ENCODE results near the gene CPSF4L. TPM values are rescaled to one million over a fixed set of nuclear protein-coding genes. Genes with fewer than 3 reads are reported as not detected.

CPSF4L gene
- total and polyA plus RNA-seq, 2 donors (not counting 3 experiments of a cell fraction or from before 2014, with no cell fraction given) = not detected

GRCh38 chr17:73201215-73202069 lies 60.2 kb downstream of the CPSF4L start:
- no peak for FAIRE-seq
- Histone ChIP-seq H4K20me1 (replicated peaks; ENCODE audit: control insufficient read depth, extremely low read depth, insufficient read depth, low read length) (no peaks in the 10 kb centered on the region), H3K4me2 (ENCODE audit: insufficient read depth, low read length) (no peak overlapping the region), H3K9me1 (replicated peaks; ENCODE audit: control insufficient read depth, extremely low read depth, insufficient read depth, low read length) (no peaks in the 10 kb centered on the region), H3K36me3 (ENCODE audit: control insufficient read depth in 2 of 2, extremely low read depth in 1 of 2, insufficient read depth in 2 of 2, low read length in 2 of 2) (peaks cover 38 to 58% of the 10 kb centered on the region in 2 experiments), H3K79me2 (ENCODE audit: control insufficient read depth, insufficient read depth, low read length) (peaks cover 4% of the 10 kb centered on the region), H3K9me3 (replicated peaks; ENCODE audit: control insufficient read depth, insufficient read depth, low read length) (no peaks in the 10 kb centered on the region), H3K27me3 (ENCODE audit: control insufficient read depth in 2 of 2, insufficient read depth in 2 of 2, low read length in 2 of 2) (no peaks in the 10 kb centered on the region), H3K9ac (replicated peaks; ENCODE audit: extremely low read depth, insufficient read depth, low read length) (no peak overlapping the region), H3K27ac (ENCODE audit: insufficient read depth, low read depth, low read length) (no peak overlapping the region), H3K4me1 (ENCODE audit: control insufficient read depth, extremely low read depth, insufficient read depth, low read length) (peaks cover 24% of the 10 kb centered on the region), H3K4me3 (replicated peaks in 1 of 3; ENCODE audit: insufficient read depth in 1 of 3, low read depth in 1 of 3, low read length in 3 of 3) (no peak overlapping the region), H2AFZ (ENCODE audit: low read depth, low read length) (no peak overlapping the region)
- intact Hi-C loops (cut with micrococcal nuclease) = no loop called here
- POLR2A ChIA-PET = no interaction called here
- DNase-seq (ENCODE audit: low read depth, low spot score) = no peak
- dilution Hi-C loops (cut with MboI; ENCODE audit: extremely low pct_ligation_motif_present, low sequenced_read_pairs) = no loop called here
- TF ChIP-seq GATA2 (IDR thresholded peaks at IDR 0.05; ENCODE audit: insufficient read depth, insufficient read length, low read depth, low read length) (no peak), JUN (IDR thresholded peaks at IDR 0.05; ENCODE audit: borderline replicate concordance, insufficient read depth, insufficient read length, low read depth) (peak; percentile 40)
- CTCF ChIA-PET = interaction anchor here (0.9 to 2.6 kb wide), 4 partner anchors 31 to 474 kb away, joined by 3 to 10 read pairs (median 4); a partner anchor contains a TSS
- TSS peak; percentile 10 for BruUV-seq (replicated peaks)

GRCh38 chr17:73200476-73200875 lies 61.2 kb downstream of the CPSF4L start:
- intact Hi-C loops (cut with micrococcal nuclease) = no loop called here
- H3K27me3 ChIP-seq (ENCODE audit: control insufficient read depth in 2 of 2, insufficient read depth in 2 of 2, low read length in 2 of 2) = no peaks in the 10 kb centered on the region

More at GRCh38 chr17:73200476-73200875, 61.2 kb downstream of the CPSF4L start:
- no peak overlapping the region for H3K27ac ChIP-seq (ENCODE audit: insufficient read depth, low read depth, low read length)
- no peaks in the 10 kb centered on the region for H3K9me3 ChIP-seq (replicated peaks; ENCODE audit: control insufficient read depth, insufficient read depth, low read length)
- H3K4me1 ChIP-seq (ENCODE audit: control insufficient read depth, extremely low read depth, insufficient read depth, low read length) = peaks cover 24% of the 10 kb centered on the region
- H3K4me3 ChIP-seq (replicated peaks in 1 of 3; ENCODE audit: insufficient read depth in 1 of 3, low read depth in 1 of 3, low read length in 3 of 3) = no peak overlapping the region
- no TSS peak for BruUV-seq (replicated peaks)
- TF ChIP-seq GATA2 (IDR thresholded peaks at IDR 0.05; ENCODE audit: insufficient read depth, insufficient read length, low read depth, low read length) (no peak), POLR2A (IDR thresholded peaks at IDR 0.05; ENCODE audit: low read depth, low read length) (no peak), MYC (IDR thresholded peaks at IDR 0.05; ENCODE audit: low read depth, low read length) (no peak), JUN (IDR thresholded peaks at IDR 0.05; ENCODE audit: borderline replicate concordance, insufficient read depth, insufficient read length, low read depth) (no peak), FOS (IDR thresholded peaks at IDR 0.05; ENCODE audit: borderline replicate concordance, insufficient read depth, low read length) (no peak), CTCF (IDR thresholded peaks at IDR 0.05; ENCODE audit: extremely low read depth in 1 of 2, insufficient read depth in 1 of 2, low read depth in 1 of 2, low read length in 2 of 2) (no peak), EZH2 (IDR thresholded peaks at IDR 0.05; ENCODE audit: borderline replicate concordance, low read depth, low read length, severe bottlenecking) (no peak), POLR2AphosphoS5 (IDR thresholded peaks at IDR 0.05; ENCODE audit: insufficient read depth, low read depth, low read length) (no peak)
- TF ChIP-seq, protein P1, sequence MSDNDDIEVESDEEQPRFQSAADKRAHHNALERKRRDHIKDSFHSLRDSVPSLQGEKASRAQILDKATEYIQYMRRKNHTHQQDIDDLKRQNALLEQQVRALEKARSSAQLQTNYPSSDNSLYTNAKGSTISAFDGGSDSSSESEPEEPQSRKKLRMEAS (IDR thresholded peaks at IDR 0.05; ENCODE audit: insufficient read depth, insufficient read length) = no peak
- H3K9ac ChIP-seq (replicated peaks; ENCODE audit: extremely low read depth, insufficient read depth, low read length) = no peak overlapping the region
- no peaks in the 10 kb centered on the region for H4K20me1 ChIP-seq (replicated peaks; ENCODE audit: control insufficient read depth, extremely low read depth, insufficient read depth, low read length)
- H3K79me2 ChIP-seq (ENCODE audit: control insufficient read depth, insufficient read depth, low read length) = peaks cover 4% of the 10 kb centered on the region
- POLR2A ChIA-PET = interaction anchor here (0.6 kb wide), 1 partner anchor 97 kb away, joined by 3 read pairs; no protein-coding TSS in a partner anchor
- DNase-seq (ENCODE audit: low read depth, low spot score) (no peak), FAIRE-seq (no peak)
- CTCF ChIA-PET = no interaction called here
- H2AFZ ChIP-seq (ENCODE audit: low read depth, low read length) = no peak overlapping the region
- no peak overlapping the region for H3K4me2 ChIP-seq (ENCODE audit: insufficient read depth, low read length)
- H3K9me1 ChIP-seq (replicated peaks; ENCODE audit: control insufficient read depth, extremely low read depth, insufficient read depth, low read length) = no peaks in the 10 kb centered on the region
- dilution Hi-C loops (cut with MboI; ENCODE audit: extremely low pct_ligation_motif_present, low sequenced_read_pairs) = no loop called here
- peaks cover 35 to 48% of the 10 kb centered on the region in 2 experiments for H3K36me3 ChIP-seq (ENCODE audit: control insufficient read depth in 2 of 2, extremely low read depth in 1 of 2, insufficient read depth in 2 of 2, low read length in 2 of 2)

Measured in endothelial cell of umbilical vein (primary cell).